GM23338 (cell line): Measurements from ENCODE around the gene RIMS1. TPM values are rescaled to one million over a fixed set of nuclear protein-coding genes. Genes with fewer than 3 reads are reported as not detected.

Experiments used
- ATAC-seq: fragments of 200-7000 bp; cut with Tn5 transposase; 3 replicates; pipeline ENCODE4 v1.9.1; 2020
- DNase-seq: peaks from one replicate; pipeline ENCODE4 v3.0.0-alpha.2; 2015; ENCODE audit warnings: low spot score
- H2AFZ ChIP-seq: fragments of 200-600 bp; sonication (generic); 2 replicates; pipeline ENCODE4 v1.8.0; 2016; ENCODE audit warnings: antibody characterized with exemption, mild to moderate bottlenecking, moderate library complexity
- H3F3A ChIP-seq: fragments of 200-600 bp; sonication (generic); replicated peaks from 2 replicates; pipeline ENCODE4 v1.8.0; 2017; ENCODE audit warnings: antibody characterized with exemption, mixed run types, low read depth
- H3K27ac ChIP-seq: fragments of 200-600 bp; sonication (generic); 2 replicates; pipeline ENCODE4 v1.6.1; 2016; ENCODE audit warnings: low read depth
- H3K27me3 ChIP-seq: fragments of 200-600 bp; sonication (generic); 2 replicates; pipeline ENCODE4 v1.8.0; 2016; ENCODE audit warnings: mild to moderate bottlenecking, mixed run types, moderate library complexity; ENCODE audit not compliant: insufficient read depth
- H3K36me3 ChIP-seq: fragments of 200-600 bp; sonication (generic); 2 replicates; pipeline ENCODE4 v1.8.0; 2016; ENCODE audit warnings: mild to moderate bottlenecking; ENCODE audit not compliant: insufficient read depth
- H3K4me1 ChIP-seq: fragments of 200-600 bp; sonication (generic); 2 replicates; pipeline ENCODE4 v1.8.0; 2016; ENCODE audit warnings: mild to moderate bottlenecking, moderate library complexity; ENCODE audit not compliant: insufficient read depth
- H3K4me2 ChIP-seq: fragments of 200-600 bp; sonication (generic); 2 replicates; pipeline ENCODE4 v1.7.1; 2017; ENCODE audit warnings: mixed run types
- H3K4me3 ChIP-seq: fragments of 200-600 bp; sonication (generic); 2 replicates; pipeline ENCODE4 v1.6.1; 2016; ENCODE audit warnings: mixed run types
- H3K79me2 ChIP-seq: fragments of 200-600 bp; sonication (generic); replicated peaks from 2 replicates; pipeline ENCODE4 v1.8.0; 2017; ENCODE audit warnings: mild to moderate bottlenecking; ENCODE audit not compliant: insufficient read depth
- H3K9me2 ChIP-seq: fragments of 200-600 bp; sonication (generic); 2 replicates; pipeline ENCODE4 v1.8.0; 2017; ENCODE audit not compliant: insufficient read depth
- H4K20me1 ChIP-seq: fragments of 200-600 bp; sonication (generic); replicated peaks from 2 replicates; pipeline ENCODE4 v1.8.0; 2017; ENCODE audit warnings: mild to moderate bottlenecking; ENCODE audit not compliant: insufficient read depth
- H3K27ac Mint-ChIP-seq: 2 replicates; pipeline ENCODE4 v1.8.0; 2020; ENCODE audit warnings: inconsistent platforms, mild to moderate bottlenecking, moderate library complexity, mixed read lengths
- H3K27me3 Mint-ChIP-seq: 3 replicates; pipeline ENCODE4 v1.8.0; 2022; ENCODE audit warnings: low read depth, mild to moderate bottlenecking, moderate library complexity, mixed read lengths, inconsistent platforms; ENCODE audit not compliant: insufficient read depth, poor library complexity
- H3K36me3 Mint-ChIP-seq: 3 replicates; pipeline ENCODE4 v1.8.0; 2021; ENCODE audit warnings: low read depth, mild to moderate bottlenecking, inconsistent platforms, moderate library complexity, mixed read lengths
- H3K4me1 Mint-ChIP-seq: 3 replicates; pipeline ENCODE4 v1.8.0; 2020; ENCODE audit warnings: mild to moderate bottlenecking, inconsistent platforms, mixed read lengths
- H3K4me3 Mint-ChIP-seq: 3 replicates; pipeline ENCODE4 v1.8.0; 2021; ENCODE audit warnings: moderate library complexity, mild to moderate bottlenecking, inconsistent platforms, mixed read lengths
- H3K9me3 Mint-ChIP-seq: 3 replicates; pipeline ENCODE4 v1.8.0; 2020; ENCODE audit warnings: moderate library complexity, mild to moderate bottlenecking, inconsistent platforms, mixed read lengths
- CREB1 ChIP-seq: fragments of 250-450 bp; sonication (Bioruptor Pico); IDR thresholded peaks from 2 replicates; pipeline ENCODE4 v1.5.0; 2020; ENCODE audit warnings: low read depth, mild to moderate bottlenecking, moderate library complexity
- EZH2 ChIP-seq: fragments of 200-600 bp; sonication (generic); IDR thresholded peaks from one replicate; pipeline ENCODE4 v1.8.0; 2017; ENCODE audit warnings: antibody characterized with exemption, mild to moderate bottlenecking, low read depth; ENCODE audit not compliant: unreplicated experiment
- EZH2phosphoT487 ChIP-seq: fragments of 200-600 bp; sonication (generic); IDR thresholded peaks from one replicate; pipeline ENCODE4 v1.8.1; 2018; ENCODE audit warnings: antibody characterized with exemption; ENCODE audit not compliant: unreplicated experiment
- JUNB ChIP-seq: IDR thresholded peaks from one replicate; pipeline ENCODE4 v1.6.1; 2016; ENCODE audit warnings: antibody characterized with exemption; ENCODE audit not compliant: unreplicated experiment
- NANOG ChIP-seq: IDR thresholded peaks from 2 replicates; pipeline ENCODE4 v1.6.1; 2016; ENCODE audit warnings: antibody characterized with exemption, borderline replicate concordance
- POLR2AphosphoS5 ChIP-seq: IDR thresholded peaks from 2 replicates; pipeline ENCODE4 v1.6.1; 2016; ENCODE audit warnings: antibody characterized with exemption, low read depth
- REST ChIP-seq: IDR thresholded peaks from one replicate; pipeline ENCODE4 v1.6.1; 2018; ENCODE audit warnings: antibody characterized with exemption; ENCODE audit not compliant: unreplicated experiment
- STAT1 ChIP-seq: IDR thresholded peaks from one replicate; pipeline ENCODE4 v1.6.1; 2016; ENCODE audit warnings: antibody characterized with exemption; ENCODE audit not compliant: unreplicated experiment
- ZNF114 ChIP-seq: fragments of 250-450 bp; sonication (Bioruptor Pico); IDR thresholded peaks from 2 replicates; pipeline ENCODE4 v1.5.0; 2020; ENCODE audit warnings: mild to moderate bottlenecking, moderate library complexity
- ZNF331 ChIP-seq: fragments of 250-450 bp; sonication (Bioruptor Pico); IDR thresholded peaks from 2 replicates; pipeline ENCODE4 v1.5.0; 2020; ENCODE audit warnings: low read depth, mild to moderate bottlenecking, moderate library complexity
- polyA plus RNA-seq: library from polyadenylated mRNA; unstranded; fragments of >200 nt; fragmentation: Nextera tagmentation; extraction: Ambion mirVana; gene quantifications from 2 replicates; pipeline ENCODE4 v1.2.1, GENCODE V29; 2016
- total RNA-seq: library from RNA; depleted of rRNA; stranded (reverse); fragments of >200 nt; shearing (Covaris generic); gene quantifications from 2 replicates; pipeline ENCODE4 v1.2.3, GENCODE V29; 2014
- TF ChIP-seq, protein P1 (sequence below), 2 experiments: fragments of 200-600 bp in 1 of 2; sonication (generic) in 1 of 2; conservative IDR thresholded peaks; 2 replicates each; pipeline versions ENCODE4 v1.5.1 to v1.6.1; 2016 to 2017; ENCODE audit warnings: antibody characterized with exemption in 2 of 2, low read depth in 2 of 2, mild to moderate bottlenecking in 2 of 2, moderate library complexity in 1 of 2
- TF ChIP-seq, protein P2 (sequence below): fragments of 250-450 bp; sonication (Bioruptor Pico); IDR thresholded peaks from 2 replicates; pipeline ENCODE4 v1.5.0; 2020; ENCODE audit warnings: mild to moderate bottlenecking, moderate library complexity
- TF ChIP-seq, protein P3 (sequence below): IDR thresholded peaks from 2 replicates; pipeline ENCODE4 v1.6.1; 2016; ENCODE audit warnings: antibody characterized with exemption

The RIMS1 gene
- total and polyA plus RNA-seq, 2 experiments from 2014 or later: 0.89 to 4.0 TPM

DNA sequence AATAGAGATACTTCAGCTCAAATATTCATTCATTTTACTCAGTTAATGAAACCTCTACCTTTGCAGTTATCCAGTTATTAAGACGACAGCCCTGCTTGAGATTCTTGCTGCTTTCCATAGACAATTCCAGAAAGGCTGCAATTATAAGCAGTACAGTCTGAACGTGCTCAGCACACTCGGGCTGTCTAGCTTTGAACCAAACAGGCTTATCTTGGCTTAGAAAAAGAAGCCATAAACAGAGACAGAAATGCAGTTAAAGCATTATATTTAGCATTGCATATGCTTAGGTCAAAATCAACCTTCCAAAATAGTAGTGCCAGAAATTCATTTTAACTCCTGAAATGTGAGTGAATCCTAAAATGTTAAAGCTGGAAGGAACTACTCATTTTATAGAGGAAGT is 531.4 kb downstream of the RIMS1 start:
- ATAC-seq (no peak), DNase-seq (no peak)
- no peak overlapping the region for H3K4me3 ChIP-seq
- TF ChIP-seq, protein P1, sequence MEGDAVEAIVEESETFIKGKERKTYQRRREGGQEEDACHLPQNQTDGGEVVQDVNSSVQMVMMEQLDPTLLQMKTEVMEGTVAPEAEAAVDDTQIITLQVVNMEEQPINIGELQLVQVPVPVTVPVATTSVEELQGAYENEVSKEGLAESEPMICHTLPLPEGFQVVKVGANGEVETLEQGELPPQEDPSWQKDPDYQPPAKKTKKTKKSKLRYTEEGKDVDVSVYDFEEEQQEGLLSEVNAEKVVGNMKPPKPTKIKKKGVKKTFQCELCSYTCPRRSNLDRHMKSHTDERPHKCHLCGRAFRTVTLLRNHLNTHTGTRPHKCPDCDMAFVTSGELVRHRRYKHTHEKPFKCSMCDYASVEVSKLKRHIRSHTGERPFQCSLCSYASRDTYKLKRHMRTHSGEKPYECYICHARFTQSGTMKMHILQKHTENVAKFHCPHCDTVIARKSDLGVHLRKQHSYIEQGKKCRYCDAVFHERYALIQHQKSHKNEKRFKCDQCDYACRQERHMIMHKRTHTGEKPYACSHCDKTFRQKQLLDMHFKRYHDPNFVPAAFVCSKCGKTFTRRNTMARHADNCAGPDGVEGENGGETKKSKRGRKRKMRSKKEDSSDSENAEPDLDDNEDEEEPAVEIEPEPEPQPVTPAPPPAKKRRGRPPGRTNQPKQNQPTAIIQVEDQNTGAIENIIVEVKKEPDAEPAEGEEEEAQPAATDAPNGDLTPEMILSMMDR (conservative IDR thresholded peaks at IDR 0.05; ENCODE audit: low read depth in 2 of 2): no peak
- no peak for TF ChIP-seq EZH2phosphoT487
- no peak for TF ChIP-seq JUNB
- TF ChIP-seq EZH2: no peak
- no peak for TF ChIP-seq NANOG
- TF ChIP-seq STAT1: no peak
- no peak for TF ChIP-seq ZNF331 (CRISPR knock-in tag)
- no peak for TF ChIP-seq REST
- TF ChIP-seq CREB1 (CRISPR knock-in tag): no peak
- no peak for TF ChIP-seq POLR2AphosphoS5
- TF ChIP-seq, protein P2, sequence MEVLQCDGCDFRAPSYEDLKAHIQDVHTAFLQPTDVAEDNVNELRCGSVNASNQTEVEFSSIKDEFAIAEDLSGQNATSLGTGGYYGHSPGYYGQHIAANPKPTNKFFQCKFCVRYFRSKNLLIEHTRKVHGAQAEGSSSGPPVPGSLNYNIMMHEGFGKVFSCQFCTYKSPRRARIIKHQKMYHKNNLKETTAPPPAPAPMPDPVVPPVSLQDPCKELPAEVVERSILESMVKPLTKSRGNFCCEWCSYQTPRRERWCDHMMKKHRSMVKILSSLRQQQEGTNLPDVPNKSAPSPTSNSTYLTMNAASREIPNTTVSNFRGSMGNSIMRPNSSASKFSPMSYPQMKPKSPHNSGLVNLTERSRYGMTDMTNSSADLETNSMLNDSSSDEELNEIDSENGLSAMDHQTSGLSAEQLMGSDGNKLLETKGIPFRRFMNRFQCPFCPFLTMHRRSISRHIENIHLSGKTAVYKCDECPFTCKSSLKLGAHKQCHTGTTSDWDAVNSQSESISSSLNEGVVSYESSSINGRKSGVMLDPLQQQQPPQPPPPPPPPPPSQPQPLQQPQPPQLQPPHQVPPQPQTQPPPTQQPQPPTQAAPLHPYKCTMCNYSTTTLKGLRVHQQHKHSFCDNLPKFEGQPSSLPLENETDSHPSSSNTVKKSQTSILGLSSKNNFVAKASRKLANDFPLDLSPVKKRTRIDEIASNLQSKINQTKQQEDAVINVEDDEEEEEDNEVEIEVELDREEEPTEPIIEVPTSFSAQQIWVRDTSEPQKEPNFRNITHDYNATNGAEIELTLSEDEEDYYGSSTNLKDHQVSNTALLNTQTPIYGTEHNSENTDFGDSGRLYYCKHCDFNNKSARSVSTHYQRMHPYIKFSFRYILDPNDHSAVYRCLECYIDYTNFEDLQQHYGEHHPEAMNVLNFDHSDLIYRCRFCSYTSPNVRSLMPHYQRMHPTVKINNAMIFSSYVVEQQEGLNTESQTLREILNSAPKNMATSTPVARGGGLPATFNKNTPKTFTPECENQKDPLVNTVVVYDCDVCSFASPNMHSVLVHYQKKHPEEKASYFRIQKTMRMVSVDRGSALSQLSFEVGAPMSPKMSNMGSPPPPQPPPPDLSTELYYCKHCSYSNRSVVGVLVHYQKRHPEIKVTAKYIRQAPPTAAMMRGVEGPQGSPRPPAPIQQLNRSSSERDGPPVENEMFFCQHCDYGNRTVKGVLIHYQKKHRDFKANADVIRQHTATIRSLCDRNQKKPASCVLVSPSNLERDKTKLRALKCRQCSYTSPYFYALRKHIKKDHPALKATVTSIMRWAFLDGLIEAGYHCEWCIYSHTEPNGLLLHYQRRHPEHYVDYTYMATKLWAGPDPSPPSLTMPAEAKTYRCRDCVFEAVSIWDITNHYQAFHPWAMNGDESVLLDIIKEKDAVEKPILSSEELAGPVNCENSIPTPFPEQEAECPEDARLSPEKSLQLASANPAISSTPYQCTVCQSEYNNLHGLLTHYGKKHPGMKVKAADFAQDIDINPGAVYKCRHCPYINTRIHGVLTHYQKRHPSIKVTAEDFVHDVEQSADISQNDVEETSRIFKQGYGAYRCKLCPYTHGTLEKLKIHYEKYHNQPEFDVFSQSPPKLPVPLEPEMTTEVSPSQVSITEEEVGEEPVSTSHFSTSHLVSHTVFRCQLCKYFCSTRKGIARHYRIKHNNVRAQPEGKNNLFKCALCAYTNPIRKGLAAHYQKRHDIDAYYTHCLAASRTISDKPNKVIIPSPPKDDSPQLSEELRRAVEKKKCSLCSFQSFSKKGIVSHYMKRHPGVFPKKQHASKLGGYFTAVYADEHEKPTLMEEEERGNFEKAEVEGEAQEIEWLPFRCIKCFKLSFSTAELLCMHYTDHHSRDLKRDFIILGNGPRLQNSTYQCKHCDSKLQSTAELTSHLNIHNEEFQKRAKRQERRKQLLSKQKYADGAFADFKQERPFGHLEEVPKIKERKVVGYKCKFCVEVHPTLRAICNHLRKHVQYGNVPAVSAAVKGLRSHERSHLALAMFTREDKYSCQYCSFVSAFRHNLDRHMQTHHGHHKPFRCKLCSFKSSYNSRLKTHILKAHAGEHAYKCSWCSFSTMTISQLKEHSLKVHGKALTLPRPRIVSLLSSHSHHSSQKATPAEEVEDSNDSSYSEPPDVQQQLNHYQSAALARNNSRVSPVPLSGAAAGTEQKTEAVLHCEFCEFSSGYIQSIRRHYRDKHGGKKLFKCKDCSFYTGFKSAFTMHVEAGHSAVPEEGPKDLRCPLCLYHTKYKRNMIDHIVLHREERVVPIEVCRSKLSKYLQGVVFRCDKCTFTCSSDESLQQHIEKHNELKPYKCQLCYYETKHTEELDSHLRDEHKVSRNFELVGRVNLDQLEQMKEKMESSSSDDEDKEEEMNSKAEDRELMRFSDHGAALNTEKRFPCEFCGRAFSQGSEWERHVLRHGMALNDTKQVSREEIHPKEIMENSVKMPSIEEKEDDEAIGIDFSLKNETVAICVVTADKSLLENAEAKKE (CRISPR knock-in tag): no peak
- no peak for TF ChIP-seq ZNF114
- TF ChIP-seq, protein P3, sequence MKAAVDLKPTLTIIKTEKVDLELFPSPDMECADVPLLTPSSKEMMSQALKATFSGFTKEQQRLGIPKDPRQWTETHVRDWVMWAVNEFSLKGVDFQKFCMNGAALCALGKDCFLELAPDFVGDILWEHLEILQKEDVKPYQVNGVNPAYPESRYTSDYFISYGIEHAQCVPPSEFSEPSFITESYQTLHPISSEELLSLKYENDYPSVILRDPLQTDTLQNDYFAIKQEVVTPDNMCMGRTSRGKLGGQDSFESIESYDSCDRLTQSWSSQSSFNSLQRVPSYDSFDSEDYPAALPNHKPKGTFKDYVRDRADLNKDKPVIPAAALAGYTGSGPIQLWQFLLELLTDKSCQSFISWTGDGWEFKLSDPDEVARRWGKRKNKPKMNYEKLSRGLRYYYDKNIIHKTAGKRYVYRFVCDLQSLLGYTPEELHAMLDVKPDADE: no peak
- peaks cover 25% of the 10 kb centered on the region for H3K4me1 Mint-ChIP-seq
- H3K27me3 Mint-ChIP-seq: peaks cover 2% of the 10 kb centered on the region
- no peaks in the 10 kb centered on the region for H3K36me3 Mint-ChIP-seq
- no peaks in the 10 kb centered on the region for H4K20me1 ChIP-seq
- H3K27ac Mint-ChIP-seq: no peak overlapping the region
- no peak overlapping the region for H3K27ac ChIP-seq
- H3K4me2 ChIP-seq: no peak overlapping the region
- no peak overlapping the region for H3K4me3 Mint-ChIP-seq
- no peaks in the 10 kb centered on the region for H3K9me3 Mint-ChIP-seq
- H3F3A ChIP-seq: no peaks in the 10 kb centered on the region
- H3K9me2 ChIP-seq: no peaks in the 10 kb centered on the region
- no peaks in the 10 kb centered on the region for H3K27me3 ChIP-seq
- no peaks in the 10 kb centered on the region for H3K36me3 ChIP-seq
- no peaks in the 10 kb centered on the region for H3K79me2 ChIP-seq
- H2AFZ ChIP-seq: peak overlapping the region; percentile 47; the same call in 1 of the 2 replicates
- H3K4me1 ChIP-seq: 0 out of 2 replicates have a peak, but pooled peaks cover 3% of the 10 kb centered on the region
